ENCODE results near the gene WDR5B. TPM values are rescaled to one million over a fixed set of nuclear protein-coding genes. Genes with fewer than 3 reads are reported as not detected.
A peak's percentile ranks its signal among the peaks of the same experiment; 100 is the strongest.
"Not testable (repeated sequence)": the region's sequence is repeated elsewhere in the genome, so short reads cannot be mapped to it uniquely, and the experiment has no call there.

WDR5B gene
- total and polyA plus RNA-seq, 2 experiments from 2014 or later = 3.7 to 5.6 TPM

GRCh38 chr3:122377975-122378374 lies 37.9 kb downstream of the WDR5B start:
- Histone ChIP-seq H3K79me2 (ENCODE audit: insufficient read depth) (peaks cover 98% of the 10 kb centered on the region), H3K27ac (no peak overlapping the region), H3K4me2 (ENCODE audit: unreplicated experiment) (no peak overlapping the region), H3F3A (ENCODE audit: insufficient read depth) (no peaks in the 10 kb centered on the region), H3K4me1 (ENCODE audit: insufficient read depth) (0 out of 2 replicates have a peak, but pooled peaks cover 5% of the 10 kb centered on the region), H3K9me2 (ENCODE audit: insufficient read depth) (no peaks in the 10 kb centered on the region), H4K20me1 (ENCODE audit: insufficient read depth) (no peaks in the 10 kb centered on the region), H2AFZ (no peak overlapping the region), H3K36me3 (ENCODE audit: low read depth) (no peaks in the 10 kb centered on the region), H3K9ac (no peak overlapping the region), H3K9me3 (ENCODE audit: low read depth) (no peaks in the 10 kb centered on the region), H3K4me3 (no peak overlapping the region), H3K27me3 (replicated peaks; ENCODE audit: insufficient read depth) (no peaks in the 10 kb centered on the region)
- no peak for TF ChIP-seq EZH2 (IDR thresholded peaks at IDR 0.05; ENCODE audit: insufficient read depth, poor library complexity, severe bottlenecking)
- no peak for TF ChIP-seq EZH2phosphoT487 (IDR thresholded peaks at IDR 0.05; ENCODE audit: insufficient read depth, low read depth)
- WGBS, 2 experiments (ENCODE audit: low coverage in 1 of 2, low lambda C conversion rate in 2 of 2, missing lambda C conversion rate in 2 of 2) = 97 to 98% methylated on average over 4 of the region's 4 CpGs
- in situ Hi-C loops (cut with MboI) = no loop called here
- DNase-seq = no peak

GRCh38 chr3:122374034-122374433 lies 41.8 kb downstream of the WDR5B start:
- H4K20me1 ChIP-seq (ENCODE audit: insufficient read depth) = no peaks in the 10 kb centered on the region
- no peaks in the 10 kb centered on the region for H3K4me1 ChIP-seq (ENCODE audit: insufficient read depth)
- no peak overlapping the region for H3K9ac ChIP-seq
- no peaks in the 10 kb centered on the region for H3K27me3 ChIP-seq (replicated peaks; ENCODE audit: insufficient read depth)
- H3K4me2 ChIP-seq (ENCODE audit: unreplicated experiment) = no peak overlapping the region
- peaks cover 65% of the 10 kb centered on the region for H3K79me2 ChIP-seq (ENCODE audit: insufficient read depth)
- H3F3A ChIP-seq (ENCODE audit: insufficient read depth) = no peaks in the 10 kb centered on the region
- H3K9me2 ChIP-seq (ENCODE audit: insufficient read depth) = no peaks in the 10 kb centered on the region
- DNase-seq = no peak
- in situ Hi-C loops (cut with MboI) = no loop called here
- no peak overlapping the region for H2AFZ ChIP-seq
- no peak for TF ChIP-seq EZH2phosphoT487 (IDR thresholded peaks at IDR 0.05; ENCODE audit: insufficient read depth, low read depth)
- no peak for TF ChIP-seq EZH2 (IDR thresholded peaks at IDR 0.05; ENCODE audit: insufficient read depth, poor library complexity, severe bottlenecking)
- no peak overlapping the region for H3K27ac ChIP-seq
- 100% methylated on average over 1 of the region's 1 CpG for WGBS, 2 experiments (ENCODE audit: low coverage in 1 of 2, low lambda C conversion rate in 2 of 2, missing lambda C conversion rate in 2 of 2)
- 0 out of 2 replicates have a peak, but pooled peaks cover under 1% of the 10 kb centered on the region for H3K36me3 ChIP-seq (ENCODE audit: low read depth)
- no peaks in the 10 kb centered on the region for H3K9me3 ChIP-seq (ENCODE audit: low read depth)
- H3K4me3 ChIP-seq = no peak overlapping the region

- Histone ChIP-seq H3K9me2 (ENCODE audit: insufficient read depth) (no peaks in the 10 kb centered on the region), H3K27me3 (replicated peaks; ENCODE audit: insufficient read depth) (no peaks in the 10 kb centered on the region), H3K79me2 (ENCODE audit: insufficient read depth) (no peaks in the 10 kb centered on the region), H4K20me1 (ENCODE audit: insufficient read depth) (no peaks in the 10 kb centered on the region), H3K4me3 (no peak overlapping the region), H3K36me3 (ENCODE audit: low read depth) (peaks cover 21% of the 10 kb centered on the region; the same call in 1 of the 2 replicates), H3K4me1 (ENCODE audit: insufficient read depth) (peaks cover 7% of the 10 kb centered on the region; the same call in 1 of the 2 replicates), H3K9ac (no peak overlapping the region), H3K4me2 (ENCODE audit: unreplicated experiment) (no peak overlapping the region), H3K9me3 (ENCODE audit: low read depth) (no peaks in the 10 kb centered on the region), H2AFZ (no peak overlapping the region), H3F3A (ENCODE audit: insufficient read depth) (no peaks in the 10 kb centered on the region), H3K27ac (no peak overlapping the region)
- 94 to 97% methylated on average over 5 of the region's 5 CpGs for WGBS, 2 experiments (ENCODE audit: low coverage in 1 of 2, low lambda C conversion rate in 2 of 2, missing lambda C conversion rate in 2 of 2)
- DNase-seq = no peak
- TF ChIP-seq EZH2 (IDR thresholded peaks at IDR 0.05; ENCODE audit: insufficient read depth, poor library complexity, severe bottlenecking) (no peak), EZH2phosphoT487 (IDR thresholded peaks at IDR 0.05; ENCODE audit: insufficient read depth, low read depth) (no peak)
- in situ Hi-C loops (cut with MboI) = no loop called here
These were observed 49.5 kb downstream of the WDR5B start for GRCh38 chr3:122366379-122366749.

GRCh38 chr3:122365582-122366378 lies 50.1 kb downstream of the WDR5B start:
- in situ Hi-C loops (cut with MboI); H3K9me3 ChIP-seq (ENCODE audit: low read depth): not testable (repeated sequence)

More at GRCh38 chr3:122365582-122366378, 50.1 kb downstream of the WDR5B start:
- not testable (repeated sequence) for H4K20me1 ChIP-seq (ENCODE audit: insufficient read depth); H3K79me2 ChIP-seq (ENCODE audit: insufficient read depth); H3K4me1 ChIP-seq (ENCODE audit: insufficient read depth); H3K9me2 ChIP-seq (ENCODE audit: insufficient read depth); H3F3A ChIP-seq (ENCODE audit: insufficient read depth); H3K4me2 ChIP-seq (ENCODE audit: unreplicated experiment); H3K9ac ChIP-seq; H3K27me3 ChIP-seq (replicated peaks; ENCODE audit: insufficient read depth); H3K4me3 ChIP-seq; H2AFZ ChIP-seq
- Histone ChIP-seq H3K36me3 (ENCODE audit: low read depth) (peaks cover 21% of the 10 kb centered on the region; the same call in 1 of the 2 replicates), H3K27ac (0 out of 2 replicates have a peak overlapping the region, but pooled peaks have one; percentile 26)
- WGBS, 2 experiments (ENCODE audit: low coverage in 1 of 2, low lambda C conversion rate in 2 of 2, missing lambda C conversion rate in 2 of 2) = 93 to 96% methylated on average over 10 of the region's 10 CpGs
- DNase-seq = peak; percentile 70
